ENCODE data around the gene GPR161. TPM values are rescaled to one million over a fixed set of nuclear protein-coding genes. Genes with fewer than 3 reads are reported as not detected.

Gene GPR161
- total and polyA plus RNA-seq, 2 experiments from 2014 or later, result 7.9 to 11.6 TPM

- TF ChIP-seq ZNF462 (CRISPR knock-in tag; IDR thresholded peaks at IDR 0.05), result no peak
These were observed 105.1 kb downstream of the GPR161 start (continued) for GRCh38 chr1:168031627-168032026.

- Mint-ChIP-seq H3K27ac (no peak overlapping the region), H3K27me3 (ENCODE audit: insufficient read depth, low read depth, poor library complexity) (no peaks in the 10 kb centered on the region), H3K4me3 (no peak overlapping the region), H3K4me1 (no peaks in the 10 kb centered on the region), H3K36me3 (ENCODE audit: low read depth) (no peaks in the 10 kb centered on the region; the same call in 2 of the 3 replicates), H3K9me3 (no peaks in the 10 kb centered on the region)
- Histone ChIP-seq H3K36me3 (ENCODE audit: insufficient read depth) (no peaks in the 10 kb centered on the region), H3K27ac (ENCODE audit: low read depth) (no peak overlapping the region), H3K4me2 (no peak overlapping the region), H3K4me3 (no peak overlapping the region), H2AFZ (no peak overlapping the region), H4K20me1 (replicated peaks; ENCODE audit: insufficient read depth) (no peaks in the 10 kb centered on the region), H3K9me2 (ENCODE audit: insufficient read depth) (no peaks in the 10 kb centered on the region), H3F3A (replicated peaks; ENCODE audit: low read depth) (no peaks in the 10 kb centered on the region), H3K79me2 (replicated peaks; ENCODE audit: insufficient read depth) (no peaks in the 10 kb centered on the region), H3K4me1 (ENCODE audit: insufficient read depth) (no peaks in the 10 kb centered on the region), H3K27me3 (ENCODE audit: insufficient read depth) (no peaks in the 10 kb centered on the region)
- no peak for DNase-seq (ENCODE audit: low spot score)
- no peak for ATAC-seq
- TF ChIP-seq EZH2phosphoT487 (IDR thresholded peaks at IDR 0.05; ENCODE audit: unreplicated experiment) (no peak), CREB1 (CRISPR knock-in tag; IDR thresholded peaks at IDR 0.05; ENCODE audit: low read depth) (no peak), ETS1 (IDR thresholded peaks at IDR 0.05) (no peak), POLR2AphosphoS5 (IDR thresholded peaks at IDR 0.05; ENCODE audit: low read depth) (no peak), JUNB (IDR thresholded peaks at IDR 0.05; ENCODE audit: unreplicated experiment) (no peak), ZNF331 (CRISPR knock-in tag; IDR thresholded peaks at IDR 0.05; ENCODE audit: low read depth) (no peak), STAT1 (IDR thresholded peaks at IDR 0.05; ENCODE audit: unreplicated experiment) (no peak), REST (IDR thresholded peaks at IDR 0.05; ENCODE audit: unreplicated experiment) (no peak), CTCF (conservative IDR thresholded peaks at IDR 0.05; ENCODE audit: low read depth in 2 of 2) (no peak), EZH2 (IDR thresholded peaks at IDR 0.05; ENCODE audit: low read depth, unreplicated experiment) (no peak), NANOG (IDR thresholded peaks at IDR 0.05; ENCODE audit: borderline replicate concordance) (no peak), ZNF114 (CRISPR knock-in tag; IDR thresholded peaks at IDR 0.05) (no peak)
These were observed 105.5 kb downstream of the GPR161 start for GRCh38 chr1:168031198-168031597.
